ENCODE results near the gene CCT3.

- TF ChIP-seq CTCF (IDR thresholded peaks at IDR 0.05 in 2 of 3, conservative IDR thresholded peaks at IDR 0.05 in 1 of 3; ENCODE audit: borderline replicate concordance in 1 of 3, insufficient read depth in 1 of 3, low read depth in 2 of 3, low read length in 2 of 3) (no peak), SP1 (IDR thresholded peaks at IDR 0.05; ENCODE audit: low read depth) (no peak), POLR2A (IDR thresholded peaks at IDR 0.05; ENCODE audit: borderline replicate concordance, extremely low read depth, insufficient read depth, insufficient read length) (no peak), SRF (IDR thresholded peaks at IDR 0.05; ENCODE audit: low read depth) (no peak), EZH2 (IDR thresholded peaks at IDR 0.05) (no peak)
Measured at GRCh38 chr1:156337052-156337887, 822 bp downstream of the CCT3 start.

Measured in HCT116 (cell line).